H1 (cell line): ENCODE data around the gene DHX9. TPM values are rescaled to one million over a fixed set of nuclear protein-coding genes. Genes with fewer than 3 reads are reported as not detected.

Source experiments
- CTCF ChIA-PET: fragments of 300-600 bp; sonication (Branson Sonifier 250); formaldehyde crosslinking; loops from one replicate; lab custom pipeline; 2021; ENCODE audit not compliant: partially characterized antibody; lab: Charles Lee
- POLR2A ChIA-PET: fragments of 300-600 bp; sonication (Branson Sonifier 250); formaldehyde crosslinking; loops from one replicate; lab custom pipeline; 2021; ENCODE audit warnings: inconsistent platforms; ENCODE audit not compliant: partially characterized antibody; lab: Charles Lee
- DNase-seq, 2 experiments: peaks; one replicate each; pipeline versions ENCODE4 v3.0.0 to v3.0.0-alpha.2; 2010 to 2022; ENCODE audit warnings: low spot score in 2 of 2, low read depth in 1 of 2, mixed read lengths in 1 of 2
- FAIRE-seq: peaks from 2 replicates; lab custom pipeline; 2011; peaks lifted over from hg19 to GRCh38; lab: Jason Lieb, UNC
- H2AFZ ChIP-seq: 2 replicates; pipeline ENCODE4 v1.8.1; 2012; ENCODE audit warnings: low read length, inconsistent platforms
- H2AK5ac ChIP-seq: 2 replicates; pipeline ENCODE4 v1.6.1; 2013; ENCODE audit warnings: low read depth, low read length
- H2BK120ac ChIP-seq: replicated peaks from 2 replicates; pipeline ENCODE3; 2013; ENCODE audit warnings: low read depth, low read length, inconsistent platforms
- H2BK12ac ChIP-seq: 2 replicates; pipeline ENCODE4 v1.6.1; 2013; ENCODE audit warnings: low read depth, low read length
- H2BK15ac ChIP-seq: 2 replicates; pipeline ENCODE4 v1.6.1; 2013; ENCODE audit warnings: low read length
- H2BK20ac ChIP-seq: 2 replicates; pipeline ENCODE4 v1.6.1; 2013; ENCODE audit warnings: low read length
- H2BK5ac ChIP-seq: 2 replicates; pipeline ENCODE4 v1.6.1; 2013; ENCODE audit warnings: low read depth, low read length
- H3K14ac ChIP-seq: 2 replicates; pipeline ENCODE4 v1.6.1; 2013; ENCODE audit warnings: inconsistent platforms; ENCODE audit not compliant: insufficient read length
- H3K18ac ChIP-seq: 2 replicates; pipeline ENCODE4 v1.6.1; 2013; ENCODE audit warnings: low read length; ENCODE audit errors: extremely low read depth
- H3K23ac ChIP-seq: 2 replicates; pipeline ENCODE4 v1.6.1; 2013; ENCODE audit warnings: inconsistent platforms; ENCODE audit not compliant: insufficient read length
- H3K23me2 ChIP-seq: 2 replicates; pipeline ENCODE4 v1.6.1; 2013; ENCODE audit warnings: low read depth, low read length
- H3K27ac ChIP-seq: 2 replicates; pipeline ENCODE4 v1.6.1; 2011; ENCODE audit warnings: low read depth, low read length, inconsistent platforms
- H3K27me3 ChIP-seq, 4 experiments: replicated peaks in 1 of 4; 1 replicate in 1 of 4; 2 replicates in 3 of 4; pipeline versions ENCODE4 v1.6.1 to v1.8.1; 2011 to 2013; ENCODE audit warnings: low read length in 3 of 4, mild to moderate bottlenecking in 3 of 4, inconsistent platforms in 2 of 4, mixed read lengths in 2 of 4, moderate library complexity in 1 of 4; ENCODE audit not compliant: control insufficient read depth in 3 of 4, insufficient read depth in 3 of 4; ENCODE audit errors: extremely low read depth in 1 of 4
- H3K36me3 ChIP-seq, 4 experiments: 2 replicates each; pipeline versions ENCODE4 v1.6.1 to v1.8.1; 2011 to 2013; ENCODE audit warnings: mild to moderate bottlenecking in 4 of 4, low read length in 3 of 4, moderate library complexity in 2 of 4, control low read depth in 1 of 4, inconsistent platforms in 1 of 4; ENCODE audit not compliant: insufficient read depth in 4 of 4, control insufficient read depth in 2 of 4
- H3K4ac ChIP-seq: replicated peaks from 2 replicates; pipeline ENCODE3; 2013; ENCODE audit warnings: low read length, low read depth, mixed read lengths, inconsistent platforms; ENCODE audit not compliant: insufficient read length
- H3K4me1 ChIP-seq, 4 experiments: replicated peaks in 1 of 4; 1 replicate in 1 of 4; 2 replicates in 3 of 4; pipeline versions ENCODE4 v1.6.1 to v1.8.1; 2011 to 2013; ENCODE audit warnings: low read length in 3 of 4, inconsistent platforms in 2 of 4, mixed read lengths in 1 of 4; ENCODE audit not compliant: insufficient read depth in 4 of 4, control insufficient read depth in 3 of 4
- H3K4me2 ChIP-seq, 2 experiments: 2 replicates each; pipeline versions ENCODE4 v1.6.1 to v1.8.1; 2011 to 2013; ENCODE audit warnings: low read depth in 2 of 2, low read length in 2 of 2, control low read depth in 1 of 2, inconsistent platforms in 1 of 2, mild to moderate bottlenecking in 1 of 2; ENCODE audit not compliant: insufficient read depth in 1 of 2
- H3K4me3 ChIP-seq, 4 experiments: fragments of 200-600, 300-600 bp in 1 of 4; sonication (generic), shearing (Covaris generic), sonication (Bioruptor Twin) in 1 of 4; 2 replicates each; pipeline versions ENCODE4 v1.5.1 to v1.8.1; 2011 to 2016; ENCODE audit warnings: low read length in 4 of 4, low read depth in 3 of 4, control low read depth in 2 of 4, inconsistent platforms in 2 of 4, mild to moderate bottlenecking in 2 of 4, mixed read lengths in 1 of 4, moderate library complexity in 1 of 4; ENCODE audit not compliant: insufficient read depth in 2 of 4; ENCODE audit errors: extremely low read depth in 1 of 4
- H3K56ac ChIP-seq: replicated peaks from 2 replicates; pipeline ENCODE3; 2013; ENCODE audit warnings: low read depth, mild to moderate bottlenecking, mixed read lengths, low read length, inconsistent platforms; ENCODE audit not compliant: insufficient read length
- H3K79me1 ChIP-seq: 2 replicates; pipeline ENCODE4 v1.6.1; 2013; ENCODE audit warnings: low read depth, low read length, control low read depth
- H3K79me2 ChIP-seq, 2 experiments: 2 replicates each; pipeline versions ENCODE4 v1.6.1 to v1.8.1; 2012 to 2013; ENCODE audit warnings: low read length in 2 of 2, mild to moderate bottlenecking in 2 of 2, inconsistent platforms in 1 of 2; ENCODE audit not compliant: insufficient read depth in 2 of 2, control insufficient read depth in 1 of 2
- H3K9ac ChIP-seq, 4 experiments: replicated peaks in 1 of 4; 1 replicate in 1 of 4; 2 replicates in 3 of 4; pipeline versions ENCODE4 v1.6.1 to v1.8.1; 2011 to 2013; ENCODE audit warnings: low read depth in 3 of 4, low read length in 3 of 4, control low read depth in 2 of 4, mild to moderate bottlenecking in 2 of 4, moderate library complexity in 2 of 4, inconsistent platforms in 1 of 4; ENCODE audit errors: extremely low read depth in 1 of 4
- H3K9me3 ChIP-seq, 2 experiments: 2 replicates each; pipeline versions ENCODE4 v1.6.1 to v1.8.1; 2012 to 2013; ENCODE audit warnings: mild to moderate bottlenecking in 2 of 2, moderate library complexity in 2 of 2, control low read depth in 1 of 2, inconsistent platforms in 1 of 2, low read depth in 1 of 2, low read length in 1 of 2, mixed read lengths in 1 of 2; ENCODE audit not compliant: insufficient read depth in 2 of 2
- H4K20me1 ChIP-seq, 2 experiments: replicated peaks in 1 of 2; 2 replicates each; pipeline versions ENCODE3 to v1.8.1; 2011 to 2013; ENCODE audit warnings: inconsistent platforms in 2 of 2, low read length in 2 of 2, mild to moderate bottlenecking in 1 of 2; ENCODE audit not compliant: insufficient read depth in 2 of 2, control insufficient read depth in 1 of 2
- H4K5ac ChIP-seq: 2 replicates; pipeline ENCODE4 v1.6.1; 2013; ENCODE audit warnings: low read length, low read depth, mixed read lengths, inconsistent platforms; ENCODE audit not compliant: insufficient read length
- H4K8ac ChIP-seq: 2 replicates; pipeline ENCODE4 v1.8.0; 2013; ENCODE audit warnings: mild to moderate bottlenecking, moderate library complexity, low read length, inconsistent platforms; ENCODE audit not compliant: insufficient read depth; ENCODE audit errors: extremely low read depth
- H4K91ac ChIP-seq: replicated peaks from 2 replicates; pipeline ENCODE3; 2013; ENCODE audit warnings: low read length, mixed read lengths, inconsistent platforms; ENCODE audit not compliant: insufficient read length
- BACH1 ChIP-seq: IDR thresholded peaks from 2 replicates; pipeline ENCODE4 v1.6.1; 2012; ENCODE audit warnings: low read length, improper control_type of control experiment
- BCL11A ChIP-seq, 2 experiments: IDR thresholded peaks; one replicate each; pipeline ENCODE4 v1.6.1; 2011; ENCODE audit warnings: low read depth in 2 of 2, low read length in 2 of 2, mild to moderate bottlenecking in 2 of 2
- CBX8 ChIP-seq: fragments of 300-800, 300-1000 bp; sonication (generic); IDR thresholded peaks from 2 replicates; pipeline ENCODE4 v1.7.1; 2016; ENCODE audit warnings: low read depth, low read length, borderline replicate concordance
- CEBPB ChIP-seq: IDR thresholded peaks from 2 replicates; pipeline ENCODE4 v1.6.1; 2012; ENCODE audit warnings: low read depth, low read length
- MAFK ChIP-seq: IDR thresholded peaks from 2 replicates; pipeline ENCODE4 v1.6.1; 2012; ENCODE audit warnings: low read depth, mild to moderate bottlenecking, improper control_type of control experiment, low read length
- NRF1 ChIP-seq: IDR thresholded peaks from 2 replicates; pipeline ENCODE4 v1.6.1; 2011; ENCODE audit warnings: mild to moderate bottlenecking, low read depth, low read length, improper control_type of control experiment
- RNF2 ChIP-seq: fragments of 200-900, 300-1000 bp; sonication (generic); IDR thresholded peaks from 2 replicates; pipeline ENCODE4 v1.7.1; 2016; ENCODE audit warnings: borderline replicate concordance, low read depth, mild to moderate bottlenecking, antibody characterized with exemption, low read length; ENCODE audit not compliant: poor library complexity, severe bottlenecking; ENCODE audit errors: missing control alignments
- SP4 ChIP-seq: IDR thresholded peaks from 2 replicates; pipeline ENCODE4 v1.6.1; 2012; ENCODE audit warnings: low read length, inconsistent platforms
- TAF7 ChIP-seq: optimal IDR thresholded peaks from 2 replicates; pipeline ENCODE3; 2011; ENCODE audit warnings: low read depth, mild to moderate bottlenecking, inconsistent platforms, low read length, moderate library complexity, borderline replicate concordance
- USF2 ChIP-seq: IDR thresholded peaks from 2 replicates; pipeline ENCODE4 v1.6.1; 2011; ENCODE audit warnings: low read length, improper control_type of control experiment
- WGBS, 2 experiments: shearing (Covaris generic) in 1 of 2; methylation state at CpG; one replicate each; pipeline versions ENCODE4 v1.1.6 to v1.1.7; 2013 to 2015; ENCODE audit warnings: low lambda C conversion rate in 2 of 2, mixed read lengths in 2 of 2, inconsistent platforms in 1 of 2, low coverage in 1 of 2, missing lambda C conversion rate in 1 of 2; ENCODE audit not compliant: insufficient replicate concordance in 2 of 2, insufficient coverage in 1 of 2, insufficient read length in 1 of 2; ENCODE audit errors: extremely low coverage in 1 of 2, missing lambda C conversion rate in 1 of 2; 5-methylcytosine and 5-hydroxymethylcytosine counted together
- polyA plus RNA-seq, 7 experiments: library from polyadenylated mRNA; depleted of rRNA in 3 of 7; stranded (reverse) in 5 of 7; unstranded in 2 of 7; fragments of >200 nt in 5 of 7; fragments of 200-250 nt in 2 of 7; gene quantifications; 1 replicate in 5 of 7; 2 replicates in 1 of 7; 4 replicates in 1 of 7; pipeline versions ENCODE4 v1.2.1 to v1.2.3, GENCODE V29; 2011 to 2013; ENCODE audit warnings: missing spikeins in 2 of 7, mixed read lengths in 2 of 7
- total RNA-seq: library from RNA; stranded (reverse); fragmentation: NEBNext Ultra II Directional; extraction: Animal tissue kit (Norgen Biotek cat#: 25700); gene quantifications from 2 replicates; pipeline ENCODE4 v1.2.1, GENCODE V29; 2021
- TF ChIP-seq, protein P1 (sequence below): IDR thresholded peaks from 2 replicates; pipeline ENCODE4 v1.6.1; 2012; ENCODE audit warnings: inconsistent platforms
- TF ChIP-seq, protein P2 (sequence below): IDR thresholded peaks from 2 replicates; pipeline ENCODE4 v1.6.1; 2011; ENCODE audit warnings: low read depth, mild to moderate bottlenecking, low read length; ENCODE audit not compliant: insufficient read depth

DHX9 gene
- total and polyA plus RNA-seq, 2 of the 8 experiments (the other 6 are each of a cell fraction or from before 2014, with no cell fraction given), result 153 to 333 TPM

- no peak overlapping the region for H3K14ac ChIP-seq
- no peak overlapping the region for H2BK20ac ChIP-seq
- FAIRE-seq, result no peak
- 87% methylated on average over 2 of the region's 2 CpGs; no CpG with 5 or more reads in 1 of the 2 experiments for WGBS, 2 experiments
- no peak overlapping the region for H2AFZ ChIP-seq
- H3K56ac ChIP-seq, result no peak overlapping the region
- H2BK15ac ChIP-seq, result no peak overlapping the region
- H3K9me3 ChIP-seq, result no peaks in the 10 kb centered on the region
- no peaks in the 10 kb centered on the region for H3K79me1 ChIP-seq
- no peak overlapping the region for H2BK5ac ChIP-seq
- peaks cover 10 to 18% (median 13%) of the 10 kb centered on the region in 4 experiments for H3K27me3 ChIP-seq
- H3K4me2 ChIP-seq, result no peak overlapping the region
- H2BK12ac ChIP-seq, result no peak overlapping the region
- no peak overlapping the region for H3K4me3 ChIP-seq
- H3K23me2 ChIP-seq, result peaks cover 7% of the 10 kb centered on the region; the same call in 1 of the 2 replicates
- 0 out of 7 replicates have a peak, but pooled peaks cover 0 to 3% (median 0%) of the 10 kb centered on the region in 4 experiments for H3K4me1 ChIP-seq
- H3K23ac ChIP-seq, result no peak overlapping the region
- no peak for DNase-seq
- no peaks in the 10 kb centered on the region for H4K20me1 ChIP-seq
- H3K18ac ChIP-seq, result no peak overlapping the region
- H3K4ac ChIP-seq, result no peak overlapping the region
- H3K27ac ChIP-seq, result no peak overlapping the region
- H3K9ac ChIP-seq, result no peak overlapping the region
- H3K79me2 ChIP-seq, result no peaks in the 10 kb centered on the region
- CTCF ChIA-PET, result interaction anchor here (1.3 to 23.0 kb wide), 3 partner anchors 9 to 191 kb away, joined by 3 to 1131 read pairs (median 118); partner anchors contain the start of genes RGS16 and RNASEL
- no peak overlapping the region for H2BK120ac ChIP-seq
- no peak overlapping the region for H4K5ac ChIP-seq
- H4K91ac ChIP-seq, result no peak overlapping the region
- H2AK5ac ChIP-seq, result no peak overlapping the region
- no peaks in the 10 kb centered on the region for H3K36me3 ChIP-seq
- POLR2A ChIA-PET, result no interaction called here
- H4K8ac ChIP-seq, result no peak overlapping the region
- TF ChIP-seq, protein P1, sequence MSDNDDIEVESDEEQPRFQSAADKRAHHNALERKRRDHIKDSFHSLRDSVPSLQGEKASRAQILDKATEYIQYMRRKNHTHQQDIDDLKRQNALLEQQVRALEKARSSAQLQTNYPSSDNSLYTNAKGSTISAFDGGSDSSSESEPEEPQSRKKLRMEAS, result no peak
- TF ChIP-seq SP4, result no peak
- TF ChIP-seq USF2, result no peak
- TF ChIP-seq TAF7, result no peak
- TF ChIP-seq BCL11A (IDR thresholded peaks at IDR 0.05; ENCODE audit: low read depth in 2 of 2, low read length in 2 of 2), result no peak
- no peak for TF ChIP-seq RNF2
- no peak for TF ChIP-seq NRF1
- no peak for TF ChIP-seq CBX8
- TF ChIP-seq, protein P2, sequence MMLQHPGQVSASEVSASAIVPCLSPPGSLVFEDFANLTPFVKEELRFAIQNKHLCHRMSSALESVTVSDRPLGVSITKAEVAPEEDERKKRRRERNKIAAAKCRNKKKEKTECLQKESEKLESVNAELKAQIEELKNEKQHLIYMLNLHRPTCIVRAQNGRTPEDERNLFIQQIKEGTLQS, result no peak
- TF ChIP-seq BACH1, result no peak
- TF ChIP-seq CEBPB, result no peak
- TF ChIP-seq MAFK, result no peak
Observed at GRCh38 chr1:182794091-182794490, 45.1 kb upstream of the DHX9 start.
